ENCODE data around the gene ADAMTS18. TPM values are rescaled to one million over a fixed set of nuclear protein-coding genes. Genes with fewer than 3 reads are reported as not detected.

ADAMTS18 gene
- total and polyA plus RNA-seq, 2 of the 8 experiments (the other 6 are each of a cell fraction or from before 2014, with no cell fraction given), result 0.05 to 0.19 TPM

- no peaks in the 10 kb centered on the region for H3K36me3 ChIP-seq (ENCODE audit: control insufficient read depth in 2 of 4, insufficient read depth in 4 of 4, low read length in 3 of 4)
- no peak overlapping the region for H3K4me3 ChIP-seq (ENCODE audit: extremely low read depth in 1 of 4, insufficient read depth in 2 of 4, low read depth in 3 of 4, low read length in 4 of 4)
- H3K4me1 ChIP-seq (replicated peaks in 1 of 4; ENCODE audit: control insufficient read depth in 3 of 4, insufficient read depth in 4 of 4, low read length in 3 of 4), result peaks cover 0 to 3% (median 0%) of the 10 kb centered on the region in 4 experiments; a peak in 1 of 7 replicates
- H4K8ac ChIP-seq (ENCODE audit: extremely low read depth, insufficient read depth, low read length), result no peak overlapping the region
- no peak overlapping the region for H2BK12ac ChIP-seq (ENCODE audit: low read depth, low read length)
- H2BK15ac ChIP-seq (ENCODE audit: low read length), result no peak overlapping the region
- H3K18ac ChIP-seq (ENCODE audit: extremely low read depth, low read length), result no peak overlapping the region
- H3K79me1 ChIP-seq (ENCODE audit: low read depth, low read length), result no peaks in the 10 kb centered on the region
- no peak for TF ChIP-seq CBX8 (IDR thresholded peaks at IDR 0.05; ENCODE audit: borderline replicate concordance, low read depth, low read length)
- TF ChIP-seq CEBPB (IDR thresholded peaks at IDR 0.05; ENCODE audit: low read depth, low read length), result peak; percentile 84
- no peak for TF ChIP-seq FOSL1 (IDR thresholded peaks at IDR 0.05; ENCODE audit: insufficient read depth, low read depth, low read length)
- H2BK20ac ChIP-seq (ENCODE audit: low read length), result no peak overlapping the region
- WGBS, 2 experiments (ENCODE audit: extremely low coverage in 1 of 2, insufficient coverage in 1 of 2, insufficient read length in 1 of 2, insufficient replicate concordance in 2 of 2, low coverage in 1 of 2, low lambda C conversion rate in 2 of 2, missing lambda C conversion rate in 1 of 2), result 79% methylated on average over 3 of the region's 3 CpGs; no CpG with 5 or more reads in 1 of the 2 experiments
- CTCF ChIA-PET (ENCODE audit: partially characterized antibody), result interaction anchor here (1.1 kb wide), 1 partner anchor 311 kb away, joined by 5 read pairs; no protein-coding TSS in a partner anchor
- POLR2A ChIA-PET (ENCODE audit: partially characterized antibody), result no interaction called here
- no peak for DNase-seq (ENCODE audit: low read depth in 1 of 2, low spot score in 2 of 2)
- no peak overlapping the region for H4K91ac ChIP-seq (replicated peaks; ENCODE audit: insufficient read length, low read length)
- no peak overlapping the region for H2BK120ac ChIP-seq (replicated peaks; ENCODE audit: low read depth, low read length)
- H2AFZ ChIP-seq (ENCODE audit: low read length), result 0 out of 2 replicates have a peak overlapping the region, but pooled peaks have one; percentile 86
- FAIRE-seq, result no peak
- no peaks in the 10 kb centered on the region for H3K79me2 ChIP-seq (ENCODE audit: control insufficient read depth in 1 of 2, insufficient read depth in 2 of 2, low read length in 2 of 2)
- H3K9ac ChIP-seq (replicated peaks in 1 of 4; ENCODE audit: extremely low read depth in 1 of 4, low read depth in 3 of 4, low read length in 3 of 4), result no peak overlapping the region
- H3K23me2 ChIP-seq (ENCODE audit: low read depth, low read length), result no peaks in the 10 kb centered on the region
- H3K56ac ChIP-seq (replicated peaks; ENCODE audit: insufficient read length, low read depth, low read length), result no peak overlapping the region
- H4K5ac ChIP-seq (ENCODE audit: insufficient read length, low read depth, low read length), result no peak overlapping the region
- no peak overlapping the region for H3K4ac ChIP-seq (replicated peaks; ENCODE audit: insufficient read length, low read depth, low read length)
- H3K23ac ChIP-seq (ENCODE audit: insufficient read length), result no peak overlapping the region
- no peak overlapping the region for H3K27ac ChIP-seq (ENCODE audit: low read depth, low read length)
- no peak overlapping the region for H2BK5ac ChIP-seq (ENCODE audit: low read depth, low read length)
- H4K20me1 ChIP-seq (replicated peaks in 1 of 2; ENCODE audit: control insufficient read depth in 1 of 2, insufficient read depth in 2 of 2, low read length in 2 of 2), result no peaks in the 10 kb centered on the region
- no peak overlapping the region for H3K4me2 ChIP-seq (ENCODE audit: insufficient read depth in 1 of 2, low read depth in 2 of 2, low read length in 2 of 2)
- no peak overlapping the region for H2AK5ac ChIP-seq (ENCODE audit: low read depth, low read length)
- no peaks in the 10 kb centered on the region for H3K27me3 ChIP-seq (replicated peaks in 1 of 4; ENCODE audit: control insufficient read depth in 3 of 4, extremely low read depth in 1 of 4, insufficient read depth in 3 of 4, low read length in 3 of 4)
- H3K14ac ChIP-seq (ENCODE audit: insufficient read length), result no peak overlapping the region
- no peaks in the 10 kb centered on the region for H3K9me3 ChIP-seq (ENCODE audit: insufficient read depth in 2 of 2, low read depth in 1 of 2, low read length in 1 of 2)
Measured at GRCh38 chr16:77273815-77274214, 161.0 kb downstream of the ADAMTS18 start.

All from H1 (cell line).